Testis (tissue), 3 donors: Measurements from ENCODE around the gene RUNDC3A. TPM values are rescaled to one million over a fixed set of nuclear protein-coding genes. Genes with fewer than 3 reads are reported as not detected.

Experiments
- DNase-seq: peaks from one replicate; pipeline ENCODE4 v3.0.0-alpha.2; 2019
- H3K27ac ChIP-seq, 2 donors: fragments of 200-600 bp; sonication (generic); one replicate each; pipeline ENCODE4 v1.5.1; 2019
- H3K27me3 ChIP-seq: fragments of 200-600 bp; sonication (generic); one replicate; pipeline ENCODE4 v1.5.1; 2019
- H3K36me3 ChIP-seq: fragments of 200-600 bp; sonication (generic); one replicate; pipeline ENCODE4 v1.5.1; 2017; ENCODE audit warnings: low read depth; ENCODE audit errors: missing control alignments
- H3K4me1 ChIP-seq: fragments of 200-600 bp; sonication (generic); one replicate; pipeline ENCODE4 v1.5.1; 2019
- H3K4me3 ChIP-seq, 2 donors: fragments of 200-600 bp; sonication (generic); one replicate each; pipeline ENCODE4 v1.5.1; 2017 to 2019
- H3K9me3 ChIP-seq: fragments of 200-600 bp; sonication (generic); one replicate; pipeline ENCODE4 v1.5.1; 2017
- POLR2A ChIP-seq: fragments of 450-650 bp; IDR thresholded peaks from one replicate; pipeline ENCODE4 v1.6.1; 2017; ENCODE audit warnings: antibody characterized with exemption, mild to moderate bottlenecking, moderate library complexity
- WGBS, 2 donors: methylation state at CpG; one replicate each; pipeline ENCODE4 v1.1.5; 2018; 5-methylcytosine and 5-hydroxymethylcytosine counted together
- intact Hi-C: fragments of 100-400 bp; cut with DNase I; formaldehyde crosslinking; loops from one replicate; pipeline ENCODE4 v1.15.1; 2023; ENCODE audit warnings: low total_unique reads
- polyA plus RNA-seq: library from polyadenylated mRNA; stranded (reverse); fragments of 350-450 nt; fragmentation: Illumina TruSeq; extraction: RNeasy Lipid Tissue Mini Kit (QIAGEN cat#74804); gene quantifications from one replicate; pipeline ENCODE4 v1.2.3, GENCODE V29; 2014; ENCODE audit warnings: low read depth, low replicate concordance; ENCODE audit not compliant: insufficient read depth
- total RNA-seq, 2 donors: library from RNA; depleted of rRNA; stranded (reverse); fragments of >200 nt; gene quantifications; one replicate each; pipeline ENCODE4 v1.2.3, GENCODE V29; 2016
- TF ChIP-seq, protein P1 (sequence below), 3 experiments: fragments of 450-650 bp in 2 of 3; fragments of 200-600 bp in 1 of 3; sonication (generic) in 1 of 3; IDR thresholded peaks; one replicate each; pipeline ENCODE4 v1.5.1; 2016 to 2019; ENCODE audit warnings: antibody characterized with exemption in 3 of 3, mild to moderate bottlenecking in 2 of 3, moderate library complexity in 1 of 3

RUNDC3A gene
- total and polyA plus RNA-seq, 3 donors from 2014 or later: 14.6 to 53.1 (median 17.5) TPM

DNA sequence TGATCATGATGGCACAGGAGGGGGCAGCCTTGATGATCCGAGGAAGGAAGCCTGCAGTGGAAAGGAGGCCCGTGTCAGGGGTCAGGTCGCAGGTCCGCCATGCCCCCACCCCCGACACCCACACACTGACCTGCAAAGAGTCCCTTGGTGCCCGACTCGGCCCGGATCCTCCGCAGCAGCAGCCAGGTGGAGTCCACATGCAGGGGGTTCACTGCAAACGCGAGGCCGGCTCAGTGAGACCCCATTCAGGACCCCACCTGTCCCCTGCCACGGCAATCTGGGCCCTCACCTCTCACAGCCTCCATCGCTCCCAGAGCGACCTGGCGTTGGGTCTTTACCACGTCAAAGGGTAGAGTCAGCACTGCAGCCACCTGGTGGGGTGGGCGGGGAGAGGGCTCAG is 11.7 kb downstream of the RUNDC3A start:
- Histone ChIP-seq H3K36me3 (no peaks in the 10 kb centered on the region), H3K27me3 (no peaks in the 10 kb centered on the region), H3K4me3 (no peak overlapping the region), H3K9me3 (no peaks in the 10 kb centered on the region), H3K27ac (no peak overlapping the region), H3K4me1 (peaks cover 12% of the 10 kb centered on the region)
- 85 to 88% methylated on average over 11 to 18 of the region's 18 CpGs for WGBS, 2 donors
- DNase-seq: no peak
- intact Hi-C loops: loop anchor here (5.0 kb wide), 1 partner anchor 98 kb away; no protein-coding TSS in a partner anchor
- no peak for TF ChIP-seq POLR2A
- TF ChIP-seq, protein P1, sequence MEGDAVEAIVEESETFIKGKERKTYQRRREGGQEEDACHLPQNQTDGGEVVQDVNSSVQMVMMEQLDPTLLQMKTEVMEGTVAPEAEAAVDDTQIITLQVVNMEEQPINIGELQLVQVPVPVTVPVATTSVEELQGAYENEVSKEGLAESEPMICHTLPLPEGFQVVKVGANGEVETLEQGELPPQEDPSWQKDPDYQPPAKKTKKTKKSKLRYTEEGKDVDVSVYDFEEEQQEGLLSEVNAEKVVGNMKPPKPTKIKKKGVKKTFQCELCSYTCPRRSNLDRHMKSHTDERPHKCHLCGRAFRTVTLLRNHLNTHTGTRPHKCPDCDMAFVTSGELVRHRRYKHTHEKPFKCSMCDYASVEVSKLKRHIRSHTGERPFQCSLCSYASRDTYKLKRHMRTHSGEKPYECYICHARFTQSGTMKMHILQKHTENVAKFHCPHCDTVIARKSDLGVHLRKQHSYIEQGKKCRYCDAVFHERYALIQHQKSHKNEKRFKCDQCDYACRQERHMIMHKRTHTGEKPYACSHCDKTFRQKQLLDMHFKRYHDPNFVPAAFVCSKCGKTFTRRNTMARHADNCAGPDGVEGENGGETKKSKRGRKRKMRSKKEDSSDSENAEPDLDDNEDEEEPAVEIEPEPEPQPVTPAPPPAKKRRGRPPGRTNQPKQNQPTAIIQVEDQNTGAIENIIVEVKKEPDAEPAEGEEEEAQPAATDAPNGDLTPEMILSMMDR (IDR thresholded peaks at IDR 0.05): no peak

GRCh38 chr17:44321246-44322120 is 13.1 kb downstream of the RUNDC3A start:
- 94 to 95% methylated on average over 10 to 21 of the region's 21 CpGs for WGBS, 2 donors
- Histone ChIP-seq H3K27ac (no peak overlapping the region), H3K4me1 (peaks cover 12% of the 10 kb centered on the region), H3K27me3 (no peaks in the 10 kb centered on the region), H3K36me3 (no peaks in the 10 kb centered on the region), H3K4me3 (no peak overlapping the region), H3K9me3 (no peaks in the 10 kb centered on the region)
- DNase-seq: no peak
- intact Hi-C loops: loop anchor here (5.0 kb wide), 1 partner anchor 99 kb away; no protein-coding TSS in a partner anchor
- no peak for TF ChIP-seq POLR2A
- TF ChIP-seq, protein P1 (IDR thresholded peaks at IDR 0.05): no peak

DNA sequence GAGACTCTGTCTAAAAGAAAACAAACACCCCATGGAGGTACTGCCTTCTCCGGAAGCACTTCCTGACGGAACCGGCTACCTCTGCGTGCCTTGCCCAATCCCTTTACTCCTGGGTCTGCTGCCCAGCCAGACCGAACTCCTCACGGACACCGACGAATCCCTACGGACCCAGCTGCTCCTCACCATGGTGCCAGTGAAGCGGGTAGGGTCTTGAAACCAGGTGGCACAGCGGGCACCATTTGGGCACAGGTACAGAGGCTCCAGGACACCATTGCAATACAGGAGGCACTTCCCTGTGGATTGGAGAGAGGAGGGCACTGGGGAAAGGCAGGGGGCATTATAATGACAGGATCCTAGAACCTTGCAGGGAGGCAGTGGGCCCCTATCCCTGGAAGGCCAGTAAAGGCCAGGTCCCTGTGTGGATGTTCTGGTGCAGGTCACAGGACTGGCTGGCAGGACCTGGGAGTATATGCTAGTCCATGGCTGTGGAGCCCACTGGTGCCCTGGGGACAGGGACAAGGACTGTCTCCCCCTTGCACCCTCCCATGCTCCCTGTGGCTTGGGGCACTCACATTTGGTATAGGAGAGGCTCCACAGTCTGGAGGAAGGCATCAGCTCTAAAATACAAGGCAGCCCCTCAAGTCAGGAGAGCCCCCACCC is 14.0 kb downstream of the RUNDC3A start:
- intact Hi-C loops: loop anchor here (5.0 kb wide), 1 partner anchor 100 kb away; no protein-coding TSS in a partner anchor
- DNase-seq: no peak
- Histone ChIP-seq H3K4me3 (no peak overlapping the region), H3K9me3 (no peaks in the 10 kb centered on the region), H3K36me3 (no peaks in the 10 kb centered on the region), H3K27me3 (no peaks in the 10 kb centered on the region), H3K27ac (no peak overlapping the region), H3K4me1 (peaks cover 12% of the 10 kb centered on the region)
- WGBS, 2 donors: 84 to 89% methylated on average over 5 to 11 of the region's 11 CpGs
- TF ChIP-seq, protein P1 (IDR thresholded peaks at IDR 0.05): no peak
- no peak for TF ChIP-seq POLR2A

DNA sequence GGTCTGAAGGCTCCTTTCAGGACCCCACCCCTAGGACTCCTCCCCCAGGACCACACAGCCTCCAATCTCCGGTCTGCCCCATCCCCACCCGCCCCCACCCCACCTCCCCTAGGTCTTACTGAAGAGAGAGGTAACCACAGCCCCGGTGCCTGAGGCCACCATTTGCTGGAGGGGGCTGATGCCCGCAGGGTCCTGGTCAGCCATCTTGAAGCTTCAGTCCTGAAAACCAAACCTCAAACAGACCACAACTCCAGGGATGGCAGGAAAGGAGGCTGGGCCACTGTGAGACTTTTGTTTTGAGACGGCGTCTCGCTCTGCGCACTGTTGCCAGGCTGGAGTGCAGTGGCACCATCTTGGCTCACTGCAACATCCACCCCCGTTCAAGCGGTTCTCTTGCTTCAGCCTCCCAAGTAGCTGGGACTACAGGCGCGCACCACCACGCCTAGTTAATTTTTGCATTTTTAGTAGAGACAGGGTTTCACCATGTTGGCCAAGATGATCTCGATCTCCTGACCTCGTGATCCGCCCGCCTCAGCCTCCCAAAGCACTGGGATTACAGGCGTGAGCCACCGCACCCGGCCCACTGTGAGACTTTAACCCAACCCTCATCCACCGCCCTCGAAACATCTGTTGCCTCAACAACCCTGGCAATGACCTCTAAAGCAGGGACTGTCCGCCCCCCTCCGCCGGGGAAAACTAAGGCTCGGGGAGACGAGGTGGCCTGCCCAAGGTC is 15.1 kb downstream of the RUNDC3A start:
- no peaks in the 10 kb centered on the region for H3K9me3 ChIP-seq
- no peaks in the 10 kb centered on the region for H3K27me3 ChIP-seq
- peaks cover 12% of the 10 kb centered on the region for H3K4me1 ChIP-seq
- intact Hi-C loops: loop anchor here (5.0 kb wide), 1 partner anchor 101 kb away; no protein-coding TSS in a partner anchor
- no peaks in the 10 kb centered on the region for H3K36me3 ChIP-seq
- H3K27ac ChIP-seq: peak overlapping the region in 1 of 2 donors; percentile 70
- no peak for DNase-seq
- 38 to 58% methylated on average over 12 to 27 of the region's 27 CpGs for WGBS, 2 donors
- TF ChIP-seq POLR2A: no peak
- TF ChIP-seq, protein P1 (IDR thresholded peaks at IDR 0.05): no peak
- peak overlapping the region; percentile 94 to 99 for H3K4me3 ChIP-seq
